Measurements from ENCODE around the gene ZNF397. TPM values are rescaled to one million over a fixed set of nuclear protein-coding genes. Genes with fewer than 3 reads are reported as not detected.

The ZNF397 gene
- total and polyA plus RNA-seq, 2 donors (not counting 1 experiment from before 2014, with no cell fraction given) = 7.0 to 23.8 TPM

GRCh38 chr18:35193316-35193715 is 47.5 kb upstream of the ZNF397 start:
- DNase-seq (ENCODE audit: low read depth in 2 of 2) = no peak
- TF ChIP-seq EZH2 (IDR thresholded peaks at IDR 0.05; ENCODE audit: low read length, missing control alignments) (no peak), CTCF (conservative IDR thresholded peaks at IDR 0.05 in 1 of 2, IDR thresholded peaks at IDR 0.05 in 1 of 2; ENCODE audit: low read depth in 1 of 2, low read length in 2 of 2) (no peak)

DNA sequence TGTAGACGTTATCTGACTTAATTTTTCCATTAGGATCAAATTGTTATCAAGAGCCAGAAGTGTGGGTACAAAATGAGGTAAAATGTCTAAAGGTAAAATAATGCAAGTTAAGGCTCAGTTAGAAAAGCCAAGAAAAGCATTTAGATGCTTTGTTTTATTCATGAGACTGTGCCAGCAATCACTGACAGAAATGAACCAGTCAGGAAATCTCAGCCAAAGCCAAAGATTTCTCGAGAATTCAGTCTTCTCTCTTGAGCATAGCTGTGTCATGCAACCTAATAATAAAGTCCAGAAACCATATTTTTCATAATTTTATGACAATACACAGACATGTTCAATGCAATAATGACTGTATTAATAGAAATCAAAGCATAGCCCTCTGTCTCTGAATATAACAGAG is 43.5 kb upstream of the ZNF397 start:
- Histone ChIP-seq H3K4me3 (replicated peaks in 1 of 4; ENCODE audit: control extremely low read depth in 1 of 4, insufficient read depth in 1 of 4, low read depth in 3 of 4, low read length in 4 of 4) (no peak overlapping the region), H3K27ac (ENCODE audit: insufficient read depth, low read length) (no peak overlapping the region), H2AFZ (ENCODE audit: low read length) (no peak overlapping the region), H3K9ac (ENCODE audit: insufficient read depth, low read length) (no peak overlapping the region), H3K36me3 (ENCODE audit: control insufficient read depth, insufficient read depth, low read length) (no peaks in the 10 kb centered on the region), H3K27me3 (ENCODE audit: control insufficient read depth, insufficient read depth, low read length) (no peaks in the 10 kb centered on the region), H3K4me1 (ENCODE audit: control insufficient read depth, extremely low read depth, insufficient read depth, low read length) (no peaks in the 10 kb centered on the region), H4K20me1 (ENCODE audit: control insufficient read depth, extremely low read depth, insufficient read depth, low read length) (no peaks in the 10 kb centered on the region), H3K4me2 (ENCODE audit: extremely low read depth, insufficient read depth, low read length) (no peak overlapping the region), H3K9me3 (ENCODE audit: control insufficient read depth, insufficient read depth, low read depth, low read length) (no peaks in the 10 kb centered on the region), H3K79me2 (ENCODE audit: control insufficient read depth, insufficient read depth, low read length) (no peaks in the 10 kb centered on the region)
- no peak for TF ChIP-seq CTCF (conservative IDR thresholded peaks at IDR 0.05 in 1 of 2, IDR thresholded peaks at IDR 0.05 in 1 of 2; ENCODE audit: low read depth in 1 of 2, low read length in 2 of 2)
- TF ChIP-seq EZH2 (IDR thresholded peaks at IDR 0.05; ENCODE audit: low read length, missing control alignments) = no peak
- peak in 1 of 2 donors; percentile 9 for DNase-seq (ENCODE audit: low read depth in 2 of 2)

More at GRCh38 chr18:35193316-35193715, 47.5 kb upstream of the ZNF397 start:
- H3K27ac ChIP-seq (ENCODE audit: insufficient read depth, low read length) = no peak overlapping the region
- no peak overlapping the region for H2AFZ ChIP-seq (ENCODE audit: low read length)
- no peaks in the 10 kb centered on the region for H3K79me2 ChIP-seq (ENCODE audit: control insufficient read depth, insufficient read depth, low read length)
- H3K9me3 ChIP-seq (ENCODE audit: control insufficient read depth, insufficient read depth, low read depth, low read length) = no peaks in the 10 kb centered on the region
- no peaks in the 10 kb centered on the region for H3K27me3 ChIP-seq (ENCODE audit: control insufficient read depth, insufficient read depth, low read length)
- H3K4me1 ChIP-seq (ENCODE audit: control insufficient read depth, extremely low read depth, insufficient read depth, low read length) = no peaks in the 10 kb centered on the region
- H3K9ac ChIP-seq (ENCODE audit: insufficient read depth, low read length) = no peak overlapping the region
- H3K36me3 ChIP-seq (ENCODE audit: control insufficient read depth, insufficient read depth, low read length) = no peaks in the 10 kb centered on the region
- H3K4me2 ChIP-seq (ENCODE audit: extremely low read depth, insufficient read depth, low read length) = no peak overlapping the region
- H4K20me1 ChIP-seq (ENCODE audit: control insufficient read depth, extremely low read depth, insufficient read depth, low read length) = no peaks in the 10 kb centered on the region
- H3K4me3 ChIP-seq (replicated peaks in 1 of 4; ENCODE audit: control extremely low read depth in 1 of 4, insufficient read depth in 1 of 4, low read depth in 3 of 4, low read length in 4 of 4) = no peak overlapping the region

DNA sequence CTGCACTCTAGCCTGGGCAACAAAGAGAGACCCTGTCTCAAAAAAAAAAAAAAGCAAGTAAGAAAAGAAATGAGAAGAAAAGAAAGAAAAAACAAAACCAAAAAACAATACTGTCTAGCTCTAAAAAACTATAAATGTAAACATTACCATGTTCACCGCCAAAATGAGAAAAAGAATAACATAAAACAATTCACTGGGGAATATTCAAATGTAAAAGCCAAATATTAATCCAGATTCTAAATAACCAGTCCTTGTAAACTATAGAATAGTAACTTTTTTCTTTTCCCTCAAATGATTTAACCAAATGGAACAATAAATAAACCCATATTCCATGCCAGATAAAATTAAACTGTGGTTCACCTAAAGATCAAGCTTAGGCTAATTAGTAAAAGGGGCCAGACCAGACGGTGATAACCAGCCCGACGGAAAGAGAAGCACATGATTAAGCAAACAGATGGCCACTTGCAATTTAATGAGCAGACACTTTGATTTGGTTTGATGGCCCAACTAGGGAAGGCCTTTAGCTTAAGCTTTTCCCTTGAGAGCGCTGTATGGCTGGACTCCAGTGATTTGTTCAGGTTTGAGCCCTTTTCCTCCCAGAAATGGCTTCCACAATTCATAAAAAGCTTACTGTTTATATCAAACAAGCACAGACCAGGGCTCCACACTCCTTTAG is 39.4 kb upstream of the ZNF397 start:
- no peaks in the 10 kb centered on the region for H4K20me1 ChIP-seq (ENCODE audit: control insufficient read depth, extremely low read depth, insufficient read depth, low read length)
- no peak overlapping the region for H3K4me3 ChIP-seq (replicated peaks in 1 of 4; ENCODE audit: control extremely low read depth in 1 of 4, insufficient read depth in 1 of 4, low read depth in 3 of 4, low read length in 4 of 4)
- no peaks in the 10 kb centered on the region for H3K9me3 ChIP-seq (ENCODE audit: control insufficient read depth, insufficient read depth, low read depth, low read length)
- H3K4me1 ChIP-seq (ENCODE audit: control insufficient read depth, extremely low read depth, insufficient read depth, low read length) = no peaks in the 10 kb centered on the region
- DNase-seq (ENCODE audit: low read depth in 2 of 2) = no peak
- H3K4me2 ChIP-seq (ENCODE audit: extremely low read depth, insufficient read depth, low read length) = no peak overlapping the region
- H3K27ac ChIP-seq (ENCODE audit: insufficient read depth, low read length) = no peak overlapping the region
- H3K79me2 ChIP-seq (ENCODE audit: control insufficient read depth, insufficient read depth, low read length) = no peaks in the 10 kb centered on the region
- no peaks in the 10 kb centered on the region for H3K27me3 ChIP-seq (ENCODE audit: control insufficient read depth, insufficient read depth, low read length)
- H3K9ac ChIP-seq (ENCODE audit: insufficient read depth, low read length) = no peak overlapping the region
- H2AFZ ChIP-seq (ENCODE audit: low read length) = no peak overlapping the region
- TF ChIP-seq CTCF (conservative IDR thresholded peaks at IDR 0.05 in 1 of 2, IDR thresholded peaks at IDR 0.05 in 1 of 2; ENCODE audit: low read depth in 1 of 2, low read length in 2 of 2) (no peak), EZH2 (IDR thresholded peaks at IDR 0.05; ENCODE audit: low read length, missing control alignments) (no peak)
- H3K36me3 ChIP-seq (ENCODE audit: control insufficient read depth, insufficient read depth, low read length) = no peaks in the 10 kb centered on the region

Measured in fibroblast of lung (primary cell).